ENCODE data around the gene EPHA10.

The EPHA10 gene

DNA sequence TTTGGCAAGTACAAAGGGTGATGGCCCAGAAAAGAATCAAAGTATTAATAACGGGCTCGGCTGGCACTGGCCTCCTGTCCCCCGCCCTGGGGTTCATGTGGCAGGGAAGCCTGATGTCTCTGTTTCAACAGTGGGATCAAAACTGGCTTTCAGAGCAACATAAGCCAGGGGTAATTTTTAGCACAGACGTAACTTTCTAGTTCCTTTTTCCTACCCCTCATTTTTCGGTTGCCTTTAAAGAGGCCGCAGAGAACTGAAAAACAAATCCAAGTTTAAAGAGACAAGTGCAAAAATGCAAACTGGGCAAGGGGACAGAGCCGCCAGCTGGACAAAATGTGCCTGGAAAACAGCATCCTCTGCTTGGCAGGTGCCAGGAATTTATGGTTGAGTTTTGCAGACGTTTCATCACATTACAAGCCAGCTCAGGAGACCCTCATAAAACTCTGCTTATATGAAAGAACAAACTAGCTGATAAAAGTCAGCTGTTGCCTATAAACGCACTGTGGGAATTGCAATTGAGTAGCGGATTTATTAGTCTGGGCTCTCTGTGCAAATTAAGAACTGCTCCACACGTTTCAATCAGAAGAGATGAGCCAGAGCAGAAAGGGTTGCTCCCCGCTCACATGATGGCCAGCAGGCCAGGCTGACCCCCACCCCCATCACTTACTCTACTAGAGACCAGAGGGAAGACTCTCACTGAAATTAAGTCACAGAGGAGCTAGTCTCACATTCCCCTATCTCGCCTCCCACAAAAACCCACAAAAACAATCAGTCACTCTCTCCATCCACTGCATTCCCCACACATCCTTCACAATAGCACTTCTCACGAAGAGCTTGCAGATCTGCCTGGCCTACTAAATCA lies 88.4 kb downstream of the EPHA10 start:
- H3K27ac Mint-ChIP-seq: peak overlapping the region; percentile 97
- peaks cover 29 to 44% of the 10 kb centered on the region in 2 donors for H3K4me1 Mint-ChIP-seq
- ATAC-seq (replicated peaks) (peak; percentile 91 to 92), DNase-seq (peak; percentile 22)
- peaks cover 6 to 11% of the 10 kb centered on the region in 2 donors for H3K36me3 Mint-ChIP-seq
- peak overlapping the region; percentile 44 to 56 for H3K4me3 Mint-ChIP-seq
- no peaks in the 10 kb centered on the region for H3K9me3 Mint-ChIP-seq
- H3K27me3 Mint-ChIP-seq: peaks cover 2 to 3% of the 10 kb centered on the region in 2 donors

DNA sequence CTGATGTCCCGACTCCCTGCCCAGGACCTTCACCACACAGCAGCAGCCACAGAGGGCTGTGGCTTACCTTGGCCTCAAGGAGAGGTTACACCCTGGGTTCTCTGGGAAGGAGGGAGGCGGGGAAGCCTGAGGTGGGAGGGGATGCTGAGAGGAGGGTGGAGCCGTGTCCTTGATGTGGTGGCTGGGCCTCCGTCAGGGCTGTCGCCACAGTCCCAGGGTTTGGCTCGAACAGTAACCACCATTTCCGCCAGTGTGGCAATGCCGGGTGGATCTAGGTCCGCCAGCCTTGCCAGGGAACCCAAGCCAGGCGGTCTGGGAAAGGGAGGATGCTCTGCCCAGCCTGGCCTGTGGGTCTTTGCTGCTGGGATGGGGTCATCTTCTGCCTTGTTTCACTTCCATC lies 91.0 kb downstream of the EPHA10 start:
- ATAC-seq (replicated peaks) (no peak), DNase-seq (no peak)
- Mint-ChIP-seq H3K27me3 (peaks cover 5% of the 10 kb centered on the region in 2 donors), H3K4me1 (peaks cover 28 to 41% of the 10 kb centered on the region in 2 donors), H3K36me3 (peaks cover 0 to 4% of the 10 kb centered on the region in 2 donors), H3K9me3 (no peaks in the 10 kb centered on the region), H3K4me3 (no peak overlapping the region), H3K27ac (peak overlapping the region; percentile 33)

DNA sequence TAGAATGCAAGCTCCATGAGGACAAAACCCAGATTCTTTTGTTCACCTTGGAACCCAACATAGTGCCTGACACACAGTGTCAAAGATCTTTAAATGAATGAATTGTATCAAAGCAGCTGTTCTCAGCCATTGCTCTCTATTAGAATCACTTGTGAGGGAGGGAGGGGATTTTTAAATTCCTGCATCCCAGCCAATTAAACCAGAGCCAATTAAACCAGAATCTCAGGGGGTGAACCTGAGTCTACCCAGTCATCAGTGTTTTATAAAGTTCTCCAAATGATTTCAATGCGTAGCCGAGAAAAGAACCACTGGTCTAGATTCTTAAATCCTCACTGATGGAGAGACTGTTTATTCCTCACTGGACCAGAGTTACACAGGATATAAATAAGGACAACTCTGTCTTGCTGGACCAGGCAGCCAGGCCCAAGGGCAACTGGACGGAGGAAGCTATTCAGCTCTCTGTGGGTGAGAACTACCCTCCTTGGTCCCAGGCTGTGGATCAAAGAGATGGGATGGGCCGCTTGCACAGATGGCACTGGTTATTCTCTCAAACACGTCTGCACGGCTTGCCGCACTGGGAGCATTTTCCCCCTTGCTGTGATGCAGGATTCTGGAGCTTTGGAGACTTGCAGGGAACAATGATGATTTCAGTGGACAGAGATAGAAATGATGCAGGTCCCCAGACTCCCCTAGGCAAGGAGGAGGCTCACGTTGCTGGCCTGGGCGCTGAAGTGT lies 92.6 kb downstream of the EPHA10 start:
- Mint-ChIP-seq H3K27me3 (peaks cover 5% of the 10 kb centered on the region in 2 donors), H3K27ac (no peak overlapping the region), H3K36me3 (no peaks in the 10 kb centered on the region), H3K4me3 (no peak overlapping the region), H3K9me3 (no peaks in the 10 kb centered on the region), H3K4me1 (peaks cover 14 to 25% of the 10 kb centered on the region in 2 donors)
- ATAC-seq (replicated peaks) (no peak), DNase-seq (no peak)

DNA sequence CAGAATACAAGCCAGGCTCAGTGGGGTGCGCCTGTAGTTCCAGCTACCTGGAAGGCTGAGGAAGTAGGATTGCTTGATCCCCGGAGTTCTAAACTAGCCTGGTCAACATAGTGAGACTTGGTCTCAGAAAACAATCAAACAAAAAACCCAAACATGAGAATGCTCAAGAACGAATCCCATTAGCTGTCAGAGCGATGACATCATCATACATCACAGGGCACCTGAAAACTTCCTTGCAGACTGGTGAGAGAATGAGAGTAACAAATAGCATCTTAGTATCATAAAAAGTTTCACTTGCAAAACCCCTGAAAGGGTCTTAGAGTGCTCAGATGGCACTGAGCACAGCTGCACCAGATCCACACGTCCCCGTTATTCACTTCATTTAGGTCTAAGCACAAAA lies 93.7 kb downstream of the EPHA10 start:
- Mint-ChIP-seq H3K27ac (no peak overlapping the region), H3K36me3 (no peaks in the 10 kb centered on the region), H3K4me3 (no peak overlapping the region), H3K4me1 (peaks cover 8 to 15% of the 10 kb centered on the region in 2 donors), H3K9me3 (no peaks in the 10 kb centered on the region), H3K27me3 (peaks cover 5% of the 10 kb centered on the region in 2 donors)
- DNase-seq (no peak), ATAC-seq (replicated peaks) (no peak)

DNA sequence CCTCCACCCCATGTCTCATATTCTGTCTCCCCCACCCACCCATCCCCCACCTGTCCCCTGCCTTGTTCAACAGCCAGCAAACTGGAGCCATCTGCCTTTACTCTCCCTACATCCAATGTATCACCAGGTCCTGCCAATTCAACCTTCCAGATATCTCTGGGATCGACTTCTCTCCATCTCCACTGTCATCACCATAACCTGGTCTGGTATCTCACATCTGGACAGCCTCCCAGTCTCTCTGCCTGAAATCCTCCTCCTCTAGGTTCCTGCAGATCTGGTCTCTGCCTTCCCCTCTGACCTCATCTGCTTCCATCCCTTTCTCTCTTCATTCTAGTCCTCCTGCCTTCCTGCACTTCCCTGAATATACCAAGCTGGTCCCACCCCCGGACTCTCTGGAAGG lies 94.8 kb downstream of the EPHA10 start:
- Mint-ChIP-seq H3K27me3 (peaks cover 5 to 10% of the 10 kb centered on the region in 2 donors), H3K4me3 (no peak overlapping the region), H3K27ac (no peak overlapping the region), H3K4me1 (peaks cover 1 to 3% of the 10 kb centered on the region in 2 donors), H3K9me3 (no peaks in the 10 kb centered on the region), H3K36me3 (no peaks in the 10 kb centered on the region)
- DNase-seq (no peak), ATAC-seq (replicated peaks) (no peak)

DNA sequence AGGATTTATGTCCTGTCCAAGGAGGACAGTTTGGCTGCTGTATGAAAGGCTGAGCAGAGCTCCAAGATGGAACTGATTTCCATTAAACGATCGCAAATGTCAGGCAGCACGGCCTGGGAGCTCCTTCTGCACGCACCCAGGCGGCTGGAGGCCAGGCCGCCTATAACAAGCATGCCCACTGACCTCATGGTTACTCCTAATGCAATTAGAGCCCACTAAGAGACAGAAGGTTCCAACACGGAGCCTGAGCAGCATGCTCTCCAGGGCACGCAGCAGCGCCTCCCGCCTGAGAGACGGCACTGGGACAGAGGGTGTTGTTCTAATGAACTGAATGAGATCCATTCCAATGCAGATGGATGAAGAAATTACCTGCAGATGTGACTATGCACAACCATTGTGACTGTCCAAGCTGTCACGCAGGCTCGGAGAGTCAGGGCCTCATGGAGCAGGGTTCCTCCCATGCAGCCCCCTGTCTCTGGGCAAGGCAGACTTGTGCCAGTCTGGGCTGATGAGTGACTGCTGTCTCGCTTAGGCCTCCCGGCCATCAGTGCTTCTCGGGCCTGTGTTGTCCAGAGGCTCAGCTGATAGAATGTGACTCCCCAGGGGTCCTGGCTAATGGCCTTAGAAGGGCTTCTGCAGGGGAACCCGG lies 97.8 kb downstream of the EPHA10 start:
- no peaks in the 10 kb centered on the region for H3K9me3 Mint-ChIP-seq
- H3K27me3 Mint-ChIP-seq: peaks cover 10 to 12% of the 10 kb centered on the region in 2 donors
- no peak for DNase-seq
- ATAC-seq (replicated peaks): no peak
- no peaks in the 10 kb centered on the region for H3K36me3 Mint-ChIP-seq
- H3K27ac Mint-ChIP-seq: no peak overlapping the region
- H3K4me3 Mint-ChIP-seq: no peak overlapping the region
- peaks cover 0 to 2% of the 10 kb centered on the region in 2 donors for H3K4me1 Mint-ChIP-seq

DNA sequence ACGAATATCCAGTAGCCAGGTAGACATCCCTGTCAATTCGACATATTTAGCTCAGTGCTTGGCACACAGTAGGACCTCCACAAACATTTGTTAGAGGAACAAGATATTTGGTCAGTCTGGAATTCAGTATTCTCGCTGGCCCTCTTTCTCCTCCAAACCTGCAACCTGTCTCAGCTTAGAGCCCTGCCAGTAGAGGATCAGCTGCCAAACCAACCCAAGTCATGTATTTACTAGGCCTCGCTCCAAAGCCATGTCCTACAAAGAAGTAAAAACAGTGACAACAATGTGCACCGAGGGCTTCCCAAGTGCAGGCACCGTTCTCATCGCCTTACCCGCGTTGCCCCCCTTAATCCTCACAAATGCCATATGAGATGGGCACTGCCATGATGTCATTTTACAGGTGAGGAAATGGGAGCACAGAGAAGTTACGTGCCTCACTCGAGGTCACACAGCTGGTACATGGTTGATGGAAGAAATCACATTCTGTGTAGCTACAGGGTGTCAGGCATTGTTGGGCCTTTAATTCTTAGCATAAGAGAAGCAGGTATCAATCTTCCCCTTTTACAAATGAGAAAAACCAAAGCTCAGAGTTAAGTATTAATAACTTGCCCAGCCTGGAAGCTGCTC lies 98.6 kb downstream of the EPHA10 start:
- no peak overlapping the region for H3K27ac Mint-ChIP-seq
- H3K9me3 Mint-ChIP-seq: no peaks in the 10 kb centered on the region
- no peak overlapping the region for H3K4me3 Mint-ChIP-seq
- DNase-seq (no peak), ATAC-seq (replicated peaks) (no peak)
- H3K27me3 Mint-ChIP-seq: peaks cover 9 to 11% of the 10 kb centered on the region in 2 donors
- peaks cover 0 to 6% of the 10 kb centered on the region in 2 donors for H3K4me1 Mint-ChIP-seq
- no peaks in the 10 kb centered on the region for H3K36me3 Mint-ChIP-seq
